ENCODE results near the gene PATL1.
"Not testable (repeated sequence)": the region's sequence is repeated elsewhere in the genome, so short reads cannot be mapped to it uniquely, and the experiment has no call there.

PATL1 gene

DNA sequence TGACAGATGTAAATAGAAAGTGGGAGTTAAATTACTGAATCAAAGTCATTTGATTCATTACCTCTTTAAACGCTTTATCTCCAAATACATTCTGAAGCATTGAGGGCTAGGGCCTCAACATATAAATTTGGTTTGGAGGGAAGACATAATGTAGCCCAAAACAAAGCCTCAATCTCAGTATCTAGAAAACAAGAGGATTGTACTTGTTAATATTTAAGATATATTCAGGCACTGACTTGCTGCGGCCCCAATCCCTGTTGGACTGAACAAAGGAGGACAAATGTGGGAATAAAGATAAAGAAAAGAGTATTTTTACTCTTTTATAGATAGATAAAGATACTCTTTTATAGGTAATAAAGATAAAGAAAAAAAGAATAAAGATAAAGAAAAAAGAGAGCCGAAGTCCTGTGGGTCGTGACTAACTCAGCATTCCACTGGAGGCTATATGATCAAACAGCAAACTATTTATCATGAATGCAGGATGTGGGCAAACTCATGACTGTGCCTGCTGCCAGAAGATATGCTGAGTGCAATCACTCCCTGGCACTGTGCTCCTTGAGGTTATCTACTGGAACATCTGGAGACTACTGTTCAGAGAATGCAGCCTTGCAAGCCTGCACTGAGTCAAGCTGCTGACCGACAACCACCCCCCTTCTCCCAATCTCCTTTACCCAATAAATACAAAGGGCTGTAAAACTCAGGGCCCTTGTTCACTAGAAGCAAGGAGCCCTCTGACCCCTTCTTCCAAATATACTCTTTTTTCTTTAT lies 37.9 kb upstream of the PATL1 start:
- peak; percentile 67 for DNase-seq (ENCODE audit: extremely low read depth, low read depth)
- TF ChIP-seq, protein P1, sequence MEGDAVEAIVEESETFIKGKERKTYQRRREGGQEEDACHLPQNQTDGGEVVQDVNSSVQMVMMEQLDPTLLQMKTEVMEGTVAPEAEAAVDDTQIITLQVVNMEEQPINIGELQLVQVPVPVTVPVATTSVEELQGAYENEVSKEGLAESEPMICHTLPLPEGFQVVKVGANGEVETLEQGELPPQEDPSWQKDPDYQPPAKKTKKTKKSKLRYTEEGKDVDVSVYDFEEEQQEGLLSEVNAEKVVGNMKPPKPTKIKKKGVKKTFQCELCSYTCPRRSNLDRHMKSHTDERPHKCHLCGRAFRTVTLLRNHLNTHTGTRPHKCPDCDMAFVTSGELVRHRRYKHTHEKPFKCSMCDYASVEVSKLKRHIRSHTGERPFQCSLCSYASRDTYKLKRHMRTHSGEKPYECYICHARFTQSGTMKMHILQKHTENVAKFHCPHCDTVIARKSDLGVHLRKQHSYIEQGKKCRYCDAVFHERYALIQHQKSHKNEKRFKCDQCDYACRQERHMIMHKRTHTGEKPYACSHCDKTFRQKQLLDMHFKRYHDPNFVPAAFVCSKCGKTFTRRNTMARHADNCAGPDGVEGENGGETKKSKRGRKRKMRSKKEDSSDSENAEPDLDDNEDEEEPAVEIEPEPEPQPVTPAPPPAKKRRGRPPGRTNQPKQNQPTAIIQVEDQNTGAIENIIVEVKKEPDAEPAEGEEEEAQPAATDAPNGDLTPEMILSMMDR (IDR thresholded peaks at IDR 0.05; ENCODE audit: low read depth, low read length, missing control alignments) = no peak
- H3K4me3 ChIP-seq (replicated peaks; ENCODE audit: low read depth, low read length) = no peak overlapping the region

DNA sequence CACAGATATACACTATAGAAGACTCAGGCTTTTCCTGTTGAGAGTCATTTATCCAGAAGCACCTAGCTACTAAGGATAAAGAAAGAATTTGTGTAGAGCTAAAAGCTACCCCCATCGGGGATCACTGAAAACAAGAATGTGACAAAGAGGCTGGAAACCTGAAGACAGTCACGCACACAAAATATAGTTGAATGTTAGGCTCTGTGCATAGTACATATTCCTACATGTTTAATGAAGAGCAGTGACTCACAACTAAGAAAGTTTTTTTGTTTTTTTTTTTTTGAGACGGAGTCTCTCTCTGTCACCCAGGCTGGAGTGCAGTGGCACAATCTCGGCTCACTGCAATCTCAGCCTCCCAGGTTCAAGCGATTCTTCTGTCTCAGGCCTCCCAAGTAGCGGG lies 36.5 kb upstream of the PATL1 start:
- no peak overlapping the region for H3K4me3 ChIP-seq (replicated peaks; ENCODE audit: low read depth, low read length)
- TF ChIP-seq, protein P1 (IDR thresholded peaks at IDR 0.05; ENCODE audit: low read depth, low read length, missing control alignments) = no peak
- DNase-seq (ENCODE audit: extremely low read depth, low read depth) = no peak

DNA sequence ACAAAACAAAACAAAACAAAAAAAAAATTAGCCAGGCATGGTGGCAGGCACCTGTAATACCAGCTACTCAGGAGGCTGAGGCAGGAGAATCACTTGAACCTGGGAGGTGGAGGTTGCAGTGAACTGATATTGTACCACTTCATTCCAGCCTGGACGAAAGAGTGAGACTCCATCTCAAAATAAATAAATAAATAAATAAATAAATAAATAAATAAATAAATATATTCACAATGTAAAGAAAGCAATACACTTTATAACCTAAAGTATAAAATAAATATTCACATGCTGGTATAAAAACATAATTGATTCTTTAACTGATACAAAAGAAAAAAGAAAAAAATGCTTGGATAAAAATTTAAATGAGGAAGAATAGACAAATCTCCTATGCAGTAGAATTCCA lies 34.7 kb upstream of the PATL1 start:
- H3K4me3 ChIP-seq (replicated peaks; ENCODE audit: low read depth, low read length); DNase-seq (ENCODE audit: extremely low read depth, low read depth): not testable (repeated sequence)

DNA sequence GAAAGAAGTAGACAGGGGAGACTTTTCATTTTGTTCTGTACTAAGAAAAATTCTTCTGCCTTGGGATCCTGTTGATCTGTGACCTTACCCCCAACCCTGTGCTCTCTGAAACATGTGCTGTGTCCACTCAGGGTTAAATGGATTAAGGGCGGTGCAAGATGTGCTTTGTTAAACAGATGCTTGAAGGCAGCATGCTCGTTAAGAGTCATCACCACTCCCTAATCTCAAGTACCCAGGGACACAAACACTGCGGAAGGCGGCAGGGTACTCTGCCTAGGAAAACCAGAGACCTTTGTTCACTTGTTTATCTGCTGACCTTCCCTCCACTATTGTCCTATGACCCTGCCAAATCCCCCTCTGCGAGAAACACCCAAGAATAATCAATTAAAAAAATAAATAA lies 31.3 kb upstream of the PATL1 start:
- not testable (repeated sequence) for DNase-seq (ENCODE audit: extremely low read depth, low read depth); H3K4me3 ChIP-seq (replicated peaks; ENCODE audit: low read depth, low read length)

DNA sequence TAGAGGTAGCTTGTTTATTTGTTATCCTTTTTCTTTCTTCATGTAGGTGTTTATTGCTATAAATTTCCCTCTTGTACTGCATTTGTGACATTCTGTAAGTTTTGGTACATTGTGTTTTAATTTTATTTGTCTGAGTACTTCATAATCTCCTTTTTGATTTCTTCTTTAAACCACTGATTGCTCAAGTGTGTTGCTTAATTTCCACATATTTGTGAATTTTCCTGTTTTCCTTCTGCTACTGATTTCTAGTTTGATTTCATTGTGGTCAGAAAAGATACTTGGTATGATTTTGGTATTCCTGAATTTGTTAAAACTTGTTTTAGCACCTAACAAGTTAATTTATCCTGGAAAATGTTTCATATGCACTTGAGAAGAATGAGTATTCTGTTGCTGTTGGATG lies 29.7 kb upstream of the PATL1 start:
- TF ChIP-seq, protein P1 (IDR thresholded peaks at IDR 0.05; ENCODE audit: low read depth, low read length, missing control alignments) = no peak
- no peak for DNase-seq (ENCODE audit: extremely low read depth, low read depth)
- H3K4me3 ChIP-seq (replicated peaks; ENCODE audit: low read depth, low read length) = no peak overlapping the region

DNA sequence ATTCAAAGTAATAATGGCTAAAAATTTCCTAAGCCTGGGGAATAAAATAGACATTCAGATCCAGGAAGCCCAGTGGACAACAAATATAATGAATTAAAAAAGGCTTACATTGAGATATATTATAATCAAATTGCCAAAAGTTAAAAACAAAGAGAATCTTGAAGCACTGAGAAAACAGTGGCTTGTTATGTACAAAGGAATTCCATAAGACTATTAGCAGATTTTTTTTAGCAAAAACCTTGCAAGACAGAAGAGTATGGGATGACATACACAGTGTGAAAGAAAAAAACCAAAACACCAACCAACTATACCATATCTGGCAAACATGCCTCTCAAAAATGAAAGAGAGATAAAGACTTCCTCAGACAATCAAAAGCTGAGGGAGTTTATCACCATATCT lies 24.1 kb upstream of the PATL1 start:
- H3K4me3 ChIP-seq (replicated peaks; ENCODE audit: low read depth, low read length) = no peak overlapping the region
- no peak for DNase-seq (ENCODE audit: extremely low read depth, low read depth)
- TF ChIP-seq, protein P1 (IDR thresholded peaks at IDR 0.05; ENCODE audit: low read depth, low read length, missing control alignments) = no peak

DNA sequence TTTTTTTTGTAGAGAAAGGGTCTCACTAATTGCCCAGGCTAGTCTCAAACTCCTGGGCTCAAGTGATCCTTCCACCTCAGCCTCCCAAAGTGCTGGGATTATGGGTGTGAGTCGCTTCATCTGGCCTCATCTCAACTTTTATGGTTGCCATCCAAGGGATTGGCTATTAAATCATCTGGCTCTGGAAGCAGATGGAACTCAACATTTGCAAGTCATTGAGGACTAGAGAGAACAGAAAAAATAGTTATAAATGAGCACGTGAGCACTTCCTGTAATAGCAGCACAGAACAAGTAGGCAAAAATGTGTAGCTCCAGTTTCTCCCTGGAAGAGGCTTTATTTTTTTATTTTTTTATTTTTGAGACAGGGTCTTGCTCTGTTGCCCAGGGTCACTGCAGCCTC lies 22.3 kb upstream of the PATL1 start:
- DNase-seq (ENCODE audit: extremely low read depth, low read depth) = no peak
- no peak overlapping the region for H3K4me3 ChIP-seq (replicated peaks; ENCODE audit: low read depth, low read length)
- TF ChIP-seq, protein P1 (IDR thresholded peaks at IDR 0.05; ENCODE audit: low read depth, low read length, missing control alignments) = no peak

DNA sequence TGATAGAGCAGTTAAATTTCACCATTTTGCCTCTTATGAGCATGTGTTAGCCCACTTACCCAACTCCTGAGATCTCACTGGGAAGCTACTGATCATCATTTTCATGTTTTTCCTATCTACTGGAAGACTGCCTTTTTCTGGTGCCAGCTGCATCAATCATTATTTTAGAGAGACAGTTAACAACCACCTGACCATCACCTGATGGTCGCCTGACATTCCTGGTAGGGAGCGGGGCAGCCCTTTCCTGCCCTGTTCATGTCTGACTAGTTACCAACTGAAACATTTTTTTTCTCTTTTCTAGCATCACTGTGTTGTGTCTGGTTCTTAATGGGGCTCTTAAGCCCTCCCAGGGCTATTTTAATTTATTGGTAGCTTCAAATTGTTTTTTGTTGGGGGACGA lies 20.2 kb upstream of the PATL1 start:
- H3K4me3 ChIP-seq (replicated peaks; ENCODE audit: low read depth, low read length) = no peak overlapping the region
- TF ChIP-seq, protein P1 (IDR thresholded peaks at IDR 0.05; ENCODE audit: low read depth, low read length, missing control alignments) = no peak
- no peak for DNase-seq (ENCODE audit: extremely low read depth, low read depth)

DNA sequence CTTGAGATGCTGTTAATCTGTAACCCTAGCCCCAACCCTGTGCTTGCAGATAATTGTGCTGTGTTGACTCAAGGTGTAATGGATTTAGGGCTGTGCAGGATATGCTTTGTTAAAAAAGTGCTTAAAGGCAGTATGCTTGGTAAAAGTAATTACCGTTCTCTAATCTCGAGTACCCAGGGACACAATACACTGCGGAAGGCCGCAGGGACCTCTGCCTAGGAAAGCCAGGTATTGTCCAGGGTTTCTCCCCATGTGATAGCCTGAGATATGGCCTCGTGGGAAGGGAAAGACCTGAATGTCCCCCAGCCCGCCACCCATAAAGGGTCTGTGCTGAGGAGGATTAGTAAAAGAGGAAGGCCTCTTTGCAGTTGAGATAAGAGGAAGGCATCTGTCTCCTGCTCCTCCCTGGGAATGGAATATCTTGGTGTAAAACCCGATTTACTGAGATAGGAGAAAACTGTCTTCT lies 12.5 kb upstream of the PATL1 start:
- DNase-seq (ENCODE audit: extremely low read depth, low read depth); H3K4me3 ChIP-seq (replicated peaks; ENCODE audit: low read depth, low read length): not testable (repeated sequence)
